ENCODE measurements around the gene MGRN1. TPM values are rescaled to one million over a fixed set of nuclear protein-coding genes. Genes with fewer than 3 reads are reported as not detected.

The MGRN1 gene
- total and polyA plus RNA-seq, 9 donors: 21.5 to 94.2 (median 61.1) TPM

GRCh38 chr16:4668313-4668960 is 43.8 kb downstream of the MGRN1 start:
- no peak overlapping the region for H3K27ac ChIP-seq
- 91 to 93% (median 92%) methylated on average over 10 of the region's 10 CpGs for WGBS, 3 donors
- no peaks in the 10 kb centered on the region for H3K36me3 ChIP-seq
- H3K9me3 ChIP-seq: no peaks in the 10 kb centered on the region
- intact Hi-C loops (cut with DNase I): no loop called here
- DNase-seq: no peak
- TF ChIP-seq POLR2A (IDR thresholded peaks at IDR 0.05): no peak
- TF ChIP-seq, protein P1, sequence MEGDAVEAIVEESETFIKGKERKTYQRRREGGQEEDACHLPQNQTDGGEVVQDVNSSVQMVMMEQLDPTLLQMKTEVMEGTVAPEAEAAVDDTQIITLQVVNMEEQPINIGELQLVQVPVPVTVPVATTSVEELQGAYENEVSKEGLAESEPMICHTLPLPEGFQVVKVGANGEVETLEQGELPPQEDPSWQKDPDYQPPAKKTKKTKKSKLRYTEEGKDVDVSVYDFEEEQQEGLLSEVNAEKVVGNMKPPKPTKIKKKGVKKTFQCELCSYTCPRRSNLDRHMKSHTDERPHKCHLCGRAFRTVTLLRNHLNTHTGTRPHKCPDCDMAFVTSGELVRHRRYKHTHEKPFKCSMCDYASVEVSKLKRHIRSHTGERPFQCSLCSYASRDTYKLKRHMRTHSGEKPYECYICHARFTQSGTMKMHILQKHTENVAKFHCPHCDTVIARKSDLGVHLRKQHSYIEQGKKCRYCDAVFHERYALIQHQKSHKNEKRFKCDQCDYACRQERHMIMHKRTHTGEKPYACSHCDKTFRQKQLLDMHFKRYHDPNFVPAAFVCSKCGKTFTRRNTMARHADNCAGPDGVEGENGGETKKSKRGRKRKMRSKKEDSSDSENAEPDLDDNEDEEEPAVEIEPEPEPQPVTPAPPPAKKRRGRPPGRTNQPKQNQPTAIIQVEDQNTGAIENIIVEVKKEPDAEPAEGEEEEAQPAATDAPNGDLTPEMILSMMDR (IDR thresholded peaks at IDR 0.05): no peak
- TF ChIP-seq EP300 (IDR thresholded peaks at IDR 0.05): no peak
- H3K27me3 ChIP-seq: no peaks in the 10 kb centered on the region
- H3K4me3 ChIP-seq: no peak overlapping the region
- H3K4me1 ChIP-seq (ENCODE audit: insufficient read depth): peaks cover 3% of the 10 kb centered on the region

GRCh38 chr16:4673387-4674046 is 48.9 kb downstream of the MGRN1 start:
- 90 to 93% (median 92%) methylated on average over 32 to 33 of the region's 33 CpGs for WGBS, 3 donors
- H3K36me3 ChIP-seq: no peaks in the 10 kb centered on the region
- peak in 1 of 5 donors; percentile 19 for DNase-seq
- no peak for TF ChIP-seq POLR2A (IDR thresholded peaks at IDR 0.05)
- no peak for TF ChIP-seq EP300 (IDR thresholded peaks at IDR 0.05)
- TF ChIP-seq, protein P1 (IDR thresholded peaks at IDR 0.05): no peak
- no peak overlapping the region for H3K4me3 ChIP-seq
- H3K27ac ChIP-seq: no peak overlapping the region
- no peaks in the 10 kb centered on the region for H3K9me3 ChIP-seq
- H3K4me1 ChIP-seq (ENCODE audit: insufficient read depth): peaks cover 2% of the 10 kb centered on the region
- intact Hi-C loops (cut with DNase I): no loop called here
- no peaks in the 10 kb centered on the region for H3K27me3 ChIP-seq

DNA sequence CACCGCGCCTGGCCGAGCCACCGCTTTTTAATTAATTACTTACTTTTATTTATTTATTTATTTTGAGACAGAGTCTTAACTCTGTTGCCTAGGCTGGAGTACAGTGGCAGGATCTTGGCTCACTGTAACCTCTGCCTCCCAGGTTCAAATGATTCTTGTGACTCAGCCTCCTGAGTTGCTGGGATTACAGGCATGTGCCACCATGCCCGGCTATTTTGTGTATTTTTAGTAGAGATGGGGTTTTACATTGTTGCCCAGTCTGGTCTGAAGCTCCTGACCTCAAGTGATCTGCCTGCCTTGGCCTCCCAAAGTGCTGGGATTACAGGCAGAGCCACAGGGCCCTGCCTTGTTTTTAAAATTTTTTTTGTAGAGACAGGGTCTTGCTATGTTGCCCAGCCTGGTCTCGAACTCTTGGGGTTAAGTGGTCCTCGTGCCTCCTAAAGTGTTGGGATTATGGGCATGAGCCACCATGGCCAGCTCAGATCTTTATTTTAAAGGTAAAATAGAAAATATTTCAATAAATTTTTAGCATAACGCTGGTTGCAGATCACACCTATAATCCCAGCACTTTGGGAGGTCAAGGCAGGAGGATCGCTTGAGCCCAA is 50.4 kb downstream of the MGRN1 start:
- Histone ChIP-seq H3K9me3 (no peaks in the 10 kb centered on the region), H3K4me1 (ENCODE audit: insufficient read depth) (peaks cover 5% of the 10 kb centered on the region), H3K36me3 (no peaks in the 10 kb centered on the region), H3K27ac (no peak overlapping the region), H3K27me3 (no peaks in the 10 kb centered on the region), H3K4me3 (no peak overlapping the region)
- intact Hi-C loops (cut with DNase I): no loop called here
- 95 to 97% (median 96%) methylated on average over 9 of the region's 9 CpGs for WGBS, 3 donors
- no peak for DNase-seq
- TF ChIP-seq EP300 (IDR thresholded peaks at IDR 0.05) (no peak), POLR2A (IDR thresholded peaks at IDR 0.05) (no peak)
- TF ChIP-seq, protein P1 (IDR thresholded peaks at IDR 0.05): no peak

- no peak overlapping the region for H3K4me3 ChIP-seq
- H3K36me3 ChIP-seq: no peaks in the 10 kb centered on the region
- peak in 2 of 5 donors; percentile 35 to 41 for DNase-seq
- no peaks in the 10 kb centered on the region for H3K27me3 ChIP-seq
- peak overlapping the region in 1 of 2 donors; percentile 24 for H3K27ac ChIP-seq
- TF ChIP-seq, protein P1 (IDR thresholded peaks at IDR 0.05): no peak
- TF ChIP-seq EP300 (IDR thresholded peaks at IDR 0.05) (no peak), POLR2A (IDR thresholded peaks at IDR 0.05) (no peak)
- H3K4me1 ChIP-seq (ENCODE audit: insufficient read depth): peaks cover 5% of the 10 kb centered on the region
- intact Hi-C loops (cut with DNase I): no loop called here
- WGBS, 3 donors: 74 to 80% (median 74%) methylated on average over 23 of the region's 23 CpGs
- no peaks in the 10 kb centered on the region for H3K9me3 ChIP-seq
These were observed 51.5 kb downstream of the MGRN1 start for GRCh38 chr16:4675864-4676786.

Measured in ovary (tissue), 9 donors.